SK-N-SH treated with all-trans-retinoic acid at 6 μM for 48 hours (cell line): ENCODE results near the gene ACTL9.
"Not testable (repeated sequence)": the region's sequence is repeated elsewhere in the genome, so short reads cannot be mapped to it uniquely, and the experiment has no call there.

ENCODE experiments used
- ATAC-seq: fragments of 200-7000 bp; cut with Tn5 transposase; 3 replicates; pipeline ENCODE4 v1.9.1; 2020; ENCODE audit warnings: mild to moderate bottlenecking, moderate library complexity
- BACH2 ChIP-seq: fragments of 250-450 bp; sonication (Bioruptor Pico); IDR thresholded peaks from 2 replicates; pipeline ENCODE4 v1.9.0; 2021; ENCODE audit warnings: mild to moderate bottlenecking, borderline replicate concordance
- OSR1 ChIP-seq: fragments of 250-450 bp; sonication (Bioruptor Pico); IDR thresholded peaks from 2 replicates; pipeline ENCODE4 v1.8.0; 2022; ENCODE audit warnings: moderate library complexity, mild to moderate bottlenecking, inconsistent platforms
- POU6F1 ChIP-seq: fragments of 250-450 bp; sonication (Bioruptor Pico); IDR thresholded peaks from 2 replicates; pipeline ENCODE4 v1.8.0; 2021; ENCODE audit warnings: low read depth, mild to moderate bottlenecking, moderate library complexity, borderline replicate concordance
- PPARA ChIP-seq: fragments of 250-450 bp; sonication (Bioruptor Pico); IDR thresholded peaks from 2 replicates; pipeline ENCODE4 v1.5.0; 2020; ENCODE audit warnings: mild to moderate bottlenecking, borderline replicate concordance
- SNAI2 ChIP-seq: fragments of 250-450 bp; sonication (Bioruptor Pico); IDR thresholded peaks from 2 replicates; pipeline ENCODE4 v1.5.0; 2020; ENCODE audit warnings: mild to moderate bottlenecking, moderate library complexity
- TOX ChIP-seq: fragments of 250-450 bp; sonication (Bioruptor Pico); IDR thresholded peaks from 2 replicates; pipeline ENCODE4 v1.8.0; 2021; ENCODE audit warnings: mild to moderate bottlenecking, moderate library complexity, borderline replicate concordance
- ZFP3 ChIP-seq: fragments of 250-450 bp; sonication (Bioruptor Pico); IDR thresholded peaks from 2 replicates; pipeline ENCODE4 v1.5.0; 2020; ENCODE audit warnings: mild to moderate bottlenecking, moderate library complexity
- ZNF565 ChIP-seq: fragments of 450-650 bp; formaldehyde crosslinking; conservative IDR thresholded peaks from 2 replicates; pipeline ENCODE4 v1.5.0; 2020; ENCODE audit warnings: low read depth, mild to moderate bottlenecking, moderate library complexity
- ZNF8 ChIP-seq: fragments of 450-650 bp; formaldehyde crosslinking; IDR thresholded peaks from 2 replicates; pipeline ENCODE4 v1.5.0; 2020; ENCODE audit warnings: mild to moderate bottlenecking, moderate library complexity
- TF ChIP-seq, protein P1 (sequence below): fragments of 250-450 bp; sonication (Bioruptor Pico); IDR thresholded peaks from 2 replicates; pipeline ENCODE4 v1.5.1; 2020; ENCODE audit warnings: low read depth, mild to moderate bottlenecking, moderate library complexity
- TF ChIP-seq, protein P2 (sequence below): fragments of 250-450 bp; sonication (Bioruptor Pico); IDR thresholded peaks from 2 replicates; pipeline ENCODE4 v1.8.0; 2020; ENCODE audit warnings: mild to moderate bottlenecking, moderate library complexity, borderline replicate concordance

ACTL9 gene

GRCh38 chr19:8705742-8706141, 7.1 kb upstream of the ACTL9 start (continued):
- TF ChIP-seq, protein P1, sequence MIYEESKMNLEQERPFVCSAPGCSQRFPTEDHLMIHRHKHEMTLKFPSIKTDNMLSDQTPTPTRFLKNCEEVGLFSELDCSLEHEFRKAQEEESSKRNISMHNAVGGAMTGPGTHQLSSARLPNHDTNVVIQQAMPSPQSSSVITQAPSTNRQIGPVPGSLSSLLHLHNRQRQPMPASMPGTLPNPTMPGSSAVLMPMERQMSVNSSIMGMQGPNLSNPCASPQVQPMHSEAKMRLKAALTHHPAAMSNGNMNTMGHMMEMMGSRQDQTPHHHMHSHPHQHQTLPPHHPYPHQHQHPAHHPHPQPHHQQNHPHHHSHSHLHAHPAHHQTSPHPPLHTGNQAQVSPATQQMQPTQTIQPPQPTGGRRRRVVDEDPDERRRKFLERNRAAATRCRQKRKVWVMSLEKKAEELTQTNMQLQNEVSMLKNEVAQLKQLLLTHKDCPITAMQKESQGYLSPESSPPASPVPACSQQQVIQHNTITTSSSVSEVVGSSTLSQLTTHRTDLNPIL (CRISPR knock-in tag), result no peak
- TF ChIP-seq POU6F1 (CRISPR knock-in tag), result no peak
- TF ChIP-seq, protein P2, sequence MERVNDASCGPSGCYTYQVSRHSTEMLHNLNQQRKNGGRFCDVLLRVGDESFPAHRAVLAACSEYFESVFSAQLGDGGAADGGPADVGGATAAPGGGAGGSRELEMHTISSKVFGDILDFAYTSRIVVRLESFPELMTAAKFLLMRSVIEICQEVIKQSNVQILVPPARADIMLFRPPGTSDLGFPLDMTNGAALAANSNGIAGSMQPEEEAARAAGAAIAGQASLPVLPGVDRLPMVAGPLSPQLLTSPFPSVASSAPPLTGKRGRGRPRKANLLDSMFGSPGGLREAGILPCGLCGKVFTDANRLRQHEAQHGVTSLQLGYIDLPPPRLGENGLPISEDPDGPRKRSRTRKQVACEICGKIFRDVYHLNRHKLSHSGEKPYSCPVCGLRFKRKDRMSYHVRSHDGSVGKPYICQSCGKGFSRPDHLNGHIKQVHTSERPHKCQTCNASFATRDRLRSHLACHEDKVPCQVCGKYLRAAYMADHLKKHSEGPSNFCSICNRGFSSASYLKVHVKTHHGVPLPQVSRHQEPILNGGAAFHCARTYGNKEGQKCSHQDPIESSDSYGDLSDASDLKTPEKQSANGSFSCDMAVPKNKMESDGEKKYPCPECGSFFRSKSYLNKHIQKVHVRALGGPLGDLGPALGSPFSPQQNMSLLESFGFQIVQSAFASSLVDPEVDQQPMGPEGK (CRISPR knock-in tag), result no peak

- not testable (repeated sequence) for ATAC-seq
Measured at GRCh38 chr19:8705304-8705703, 6.7 kb upstream of the ACTL9 start.

DNA sequence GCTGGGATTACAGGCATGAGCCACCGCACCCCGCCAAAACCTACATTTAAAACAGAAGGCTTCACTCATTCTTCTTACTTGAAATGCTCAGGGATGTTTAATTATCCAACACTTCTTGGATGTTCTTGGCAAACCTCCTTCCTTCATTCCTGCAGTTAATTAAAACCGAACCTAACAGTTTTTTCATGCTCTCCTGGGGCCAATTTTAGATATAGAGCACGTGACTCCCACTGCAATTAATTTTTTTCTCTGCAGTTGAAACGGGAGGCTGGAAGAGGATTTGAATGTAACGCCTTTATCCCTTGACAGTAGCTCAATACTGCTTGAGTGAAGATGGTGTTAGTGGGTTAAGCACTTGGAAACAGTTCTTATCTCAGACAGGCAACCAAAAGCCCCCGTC, 4.6 kb upstream of the ACTL9 start:
- TF ChIP-seq, protein P1 (CRISPR knock-in tag), result no peak
- TF ChIP-seq ZFP3 (no peak), BACH2 (no peak), POU6F1 (CRISPR knock-in tag) (no peak), OSR1 (CRISPR knock-in tag) (no peak)
- no peak for ATAC-seq

DNA sequence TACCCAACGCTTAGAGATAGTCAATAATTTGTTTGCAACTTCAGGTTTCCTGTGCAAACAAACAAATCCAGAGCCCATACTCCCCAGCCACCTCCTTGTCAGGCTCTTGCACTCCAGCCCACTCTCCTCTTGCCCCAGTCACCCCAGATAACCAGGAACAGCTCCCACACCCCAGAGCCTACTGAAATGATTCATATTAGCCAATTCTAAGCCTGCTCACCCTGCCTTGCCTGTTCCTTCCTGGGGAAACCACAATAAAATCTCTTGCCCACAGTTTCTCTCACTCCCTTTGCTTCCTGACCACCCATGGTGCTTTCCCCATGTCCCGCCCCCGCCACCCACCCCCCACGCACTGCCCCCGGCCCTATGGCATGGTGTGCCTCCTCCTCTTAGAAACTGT, 3.8 kb upstream of the ACTL9 start:
- TF ChIP-seq ZNF8 (CRISPR knock-in tag), result no peak
- TF ChIP-seq PPARA (CRISPR knock-in tag), result no peak
- no peak for TF ChIP-seq ZNF565 (CRISPR knock-in tag)
- TF ChIP-seq, protein P1 (CRISPR knock-in tag), result no peak
- TF ChIP-seq, protein P2 (CRISPR knock-in tag), result no peak
- ATAC-seq, result no peak

GRCh38 chr19:8700956-8701355, 2.4 kb upstream of the ACTL9 start:
- TF ChIP-seq ZFP3, result no peak
- no peak for TF ChIP-seq PPARA (CRISPR knock-in tag)
- TF ChIP-seq TOX (CRISPR knock-in tag), result no peak
- no peak for TF ChIP-seq SNAI2 (CRISPR knock-in tag)
- no peak for TF ChIP-seq ZNF565 (CRISPR knock-in tag)
- TF ChIP-seq, all 23 proteins: peak for 0
- no peak for ATAC-seq
